Astrocyte of the cerebellum (primary cell): ENCODE measurements around the gene RIPOR3.
A peak's percentile ranks its signal among the peaks of the same experiment; 100 is the strongest.
"Not testable (repeated sequence)": the region's sequence is repeated elsewhere in the genome, so short reads cannot be mapped to it uniquely, and the experiment has no call there.

Experiments
- DNase-seq: peaks from one replicate; pipeline ENCODE4 v3.0.0-alpha.2; 2011; ENCODE audit warnings: low read depth
- H3K4me3 ChIP-seq: 2 replicates; pipeline ENCODE4 v1.5.1; 2011; ENCODE audit warnings: mild to moderate bottlenecking, low read depth, low read length, moderate library complexity
- in situ Hi-C: cut with HindIII; loops from 2 replicates; pipeline ENCODE4 v1.10.0; 2017; ENCODE audit warnings: low sequenced_read_pairs
- TF ChIP-seq, protein P1 (sequence below): IDR thresholded peaks from 2 replicates; pipeline ENCODE4 v1.5.1; 2012; ENCODE audit warnings: low read length, low read depth, moderate library complexity, mild to moderate bottlenecking; ENCODE audit errors: missing control alignments

Gene RIPOR3

DNA sequence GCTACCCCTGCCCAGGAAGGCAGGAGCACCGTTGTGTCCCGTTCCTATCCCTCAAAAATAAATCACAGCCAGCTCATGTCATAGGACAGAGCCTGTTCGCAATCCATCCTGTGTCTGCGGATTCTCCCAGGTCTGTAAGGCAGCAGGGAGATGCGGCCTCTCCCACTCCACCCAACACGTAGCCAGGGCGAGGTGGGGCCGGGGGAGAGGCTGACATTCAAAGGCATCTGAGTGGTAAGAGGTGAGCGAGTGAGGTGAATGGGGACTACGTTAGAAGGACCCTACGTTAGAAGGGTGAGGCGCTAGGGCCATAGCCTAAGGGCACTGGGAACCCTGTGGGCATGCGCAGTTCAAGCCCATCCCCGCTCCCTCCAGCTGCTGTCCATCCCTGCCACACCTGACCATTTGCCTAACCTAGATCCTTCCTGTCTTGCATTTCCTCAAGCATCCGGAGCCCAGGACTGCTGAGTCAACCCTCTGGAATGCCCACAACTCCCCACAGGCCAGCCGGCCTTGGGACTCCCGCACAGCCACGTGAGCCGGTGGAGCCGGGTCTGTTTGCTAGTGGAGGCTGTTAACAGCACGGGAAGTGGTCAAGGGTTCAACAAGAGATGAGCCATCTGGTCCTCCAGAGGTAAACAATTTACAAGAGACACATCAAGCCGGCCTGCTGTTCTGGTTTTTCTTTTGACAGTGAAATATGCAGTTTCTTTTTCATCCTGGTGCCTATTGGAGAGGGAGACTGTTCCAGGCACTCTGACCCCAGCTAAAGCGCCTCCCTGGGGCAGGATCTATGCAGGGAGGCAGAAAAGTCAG, 45.9 kb downstream of the RIPOR3 start:
- in situ Hi-C loops = no loop called here
- no peak overlapping the region for H3K4me3 ChIP-seq
- peak; percentile 90 for DNase-seq
- TF ChIP-seq, protein P1, sequence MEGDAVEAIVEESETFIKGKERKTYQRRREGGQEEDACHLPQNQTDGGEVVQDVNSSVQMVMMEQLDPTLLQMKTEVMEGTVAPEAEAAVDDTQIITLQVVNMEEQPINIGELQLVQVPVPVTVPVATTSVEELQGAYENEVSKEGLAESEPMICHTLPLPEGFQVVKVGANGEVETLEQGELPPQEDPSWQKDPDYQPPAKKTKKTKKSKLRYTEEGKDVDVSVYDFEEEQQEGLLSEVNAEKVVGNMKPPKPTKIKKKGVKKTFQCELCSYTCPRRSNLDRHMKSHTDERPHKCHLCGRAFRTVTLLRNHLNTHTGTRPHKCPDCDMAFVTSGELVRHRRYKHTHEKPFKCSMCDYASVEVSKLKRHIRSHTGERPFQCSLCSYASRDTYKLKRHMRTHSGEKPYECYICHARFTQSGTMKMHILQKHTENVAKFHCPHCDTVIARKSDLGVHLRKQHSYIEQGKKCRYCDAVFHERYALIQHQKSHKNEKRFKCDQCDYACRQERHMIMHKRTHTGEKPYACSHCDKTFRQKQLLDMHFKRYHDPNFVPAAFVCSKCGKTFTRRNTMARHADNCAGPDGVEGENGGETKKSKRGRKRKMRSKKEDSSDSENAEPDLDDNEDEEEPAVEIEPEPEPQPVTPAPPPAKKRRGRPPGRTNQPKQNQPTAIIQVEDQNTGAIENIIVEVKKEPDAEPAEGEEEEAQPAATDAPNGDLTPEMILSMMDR = no peak

DNA sequence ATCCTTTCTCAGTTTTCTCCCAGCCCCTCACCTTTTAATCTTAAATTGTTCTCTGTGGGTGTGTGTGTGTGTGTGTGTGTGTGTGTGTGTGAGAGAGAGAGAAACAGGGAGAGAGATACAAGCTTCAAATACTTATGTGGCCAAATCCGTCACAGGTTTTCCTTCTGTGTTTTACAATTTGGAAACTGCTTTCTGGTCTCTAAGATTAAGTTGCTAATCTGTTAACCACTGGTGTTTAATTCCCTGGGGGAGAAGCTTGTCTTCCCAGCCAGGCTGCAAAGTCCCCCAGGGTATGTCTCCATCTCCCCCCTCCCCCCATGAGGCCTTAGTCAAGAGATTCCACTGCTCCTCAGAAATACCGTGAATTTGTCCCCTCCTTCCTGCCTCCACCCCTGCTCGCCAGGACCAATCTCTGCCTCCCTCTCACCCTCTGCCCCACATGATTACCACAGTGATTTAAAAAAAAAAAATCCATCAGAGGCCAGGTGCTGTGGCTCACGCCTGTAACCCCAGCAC, 49.0 kb downstream of the RIPOR3 start:
- no peak overlapping the region for H3K4me3 ChIP-seq
- in situ Hi-C loops = loop anchor here (5.0 kb wide), 1 partner anchor 90 kb away; the partner anchor contains the start of gene PARD6B
- TF ChIP-seq, protein P1 = no peak
- no peak for DNase-seq

DNA sequence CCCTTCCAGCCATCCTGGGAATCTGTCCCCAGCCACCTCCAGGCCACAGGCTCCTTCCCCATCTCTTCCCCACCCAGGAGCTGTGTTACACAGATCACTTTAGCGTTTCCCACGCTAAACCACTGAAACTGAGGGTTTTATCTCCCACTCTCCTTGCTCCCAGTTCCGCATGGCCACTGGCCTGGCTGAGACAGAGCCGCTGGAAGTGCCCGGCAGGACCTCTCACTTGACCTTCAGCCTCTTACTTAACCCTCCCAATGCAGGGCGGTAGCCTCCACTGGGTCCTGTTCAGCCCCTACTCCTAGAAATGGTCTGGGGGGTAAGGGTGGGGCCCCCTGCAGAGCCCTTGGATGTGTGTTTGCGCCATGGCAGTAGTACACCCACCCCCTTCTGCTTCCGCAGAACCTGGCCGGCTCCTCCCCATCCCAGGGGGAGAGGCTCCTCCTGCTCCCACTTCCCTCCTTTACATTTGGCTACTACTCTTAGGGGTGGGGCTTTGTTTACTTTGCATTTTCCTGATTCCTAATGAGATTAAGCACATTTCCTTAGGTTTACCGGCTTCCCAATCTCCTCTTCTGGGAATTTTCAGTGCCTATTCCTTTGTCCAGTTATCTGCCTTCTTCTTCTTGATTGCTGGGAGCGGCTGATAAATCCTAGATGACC, 49.6 kb downstream of the RIPOR3 start:
- in situ Hi-C loops = loop anchor here (5.0 kb wide), 1 partner anchor 91 kb away; the partner anchor contains the start of gene PARD6B
- not testable (repeated sequence) for DNase-seq, H3K4me3 ChIP-seq

DNA sequence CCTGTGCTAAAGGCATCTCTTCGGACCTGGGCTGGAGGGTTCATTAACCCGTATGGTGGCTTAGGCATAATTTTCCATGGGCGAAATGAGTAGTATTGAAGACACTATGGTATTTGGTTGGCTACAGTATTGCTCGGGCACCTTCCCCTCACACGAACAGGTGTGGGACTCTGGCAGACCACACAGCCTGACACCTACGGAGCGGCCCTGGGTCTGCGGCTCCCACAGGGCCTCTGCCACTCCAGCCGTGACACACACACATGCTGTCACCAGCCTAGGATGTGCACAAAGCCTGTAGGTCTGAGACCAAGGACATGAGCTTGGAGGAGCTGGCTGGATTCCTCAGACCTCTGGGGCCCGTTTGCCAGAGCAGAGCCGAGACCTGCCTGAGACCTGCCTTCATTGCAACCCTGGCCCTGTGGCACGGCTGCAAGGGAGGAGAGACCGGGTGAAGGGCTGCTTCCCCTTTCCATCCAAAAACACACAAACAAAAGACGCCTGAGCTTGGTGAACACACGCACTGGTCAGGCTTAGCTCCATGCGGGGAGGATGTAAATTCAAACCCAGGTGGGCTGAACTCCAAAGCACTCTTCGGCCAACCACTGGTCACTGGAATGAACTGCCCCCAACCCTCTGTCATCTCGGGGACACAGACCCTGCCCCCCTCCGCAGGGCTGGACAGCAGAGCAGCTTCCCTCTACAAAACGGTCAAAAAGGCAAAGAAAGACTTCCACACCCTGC, 51.2 kb downstream of the RIPOR3 start:
- DNase-seq, H3K4me3 ChIP-seq: not testable (repeated sequence)
- in situ Hi-C loops = loop anchor here (5.0 kb wide), 1 partner anchor 92 kb away; the partner anchor contains the start of gene PARD6B

DNA sequence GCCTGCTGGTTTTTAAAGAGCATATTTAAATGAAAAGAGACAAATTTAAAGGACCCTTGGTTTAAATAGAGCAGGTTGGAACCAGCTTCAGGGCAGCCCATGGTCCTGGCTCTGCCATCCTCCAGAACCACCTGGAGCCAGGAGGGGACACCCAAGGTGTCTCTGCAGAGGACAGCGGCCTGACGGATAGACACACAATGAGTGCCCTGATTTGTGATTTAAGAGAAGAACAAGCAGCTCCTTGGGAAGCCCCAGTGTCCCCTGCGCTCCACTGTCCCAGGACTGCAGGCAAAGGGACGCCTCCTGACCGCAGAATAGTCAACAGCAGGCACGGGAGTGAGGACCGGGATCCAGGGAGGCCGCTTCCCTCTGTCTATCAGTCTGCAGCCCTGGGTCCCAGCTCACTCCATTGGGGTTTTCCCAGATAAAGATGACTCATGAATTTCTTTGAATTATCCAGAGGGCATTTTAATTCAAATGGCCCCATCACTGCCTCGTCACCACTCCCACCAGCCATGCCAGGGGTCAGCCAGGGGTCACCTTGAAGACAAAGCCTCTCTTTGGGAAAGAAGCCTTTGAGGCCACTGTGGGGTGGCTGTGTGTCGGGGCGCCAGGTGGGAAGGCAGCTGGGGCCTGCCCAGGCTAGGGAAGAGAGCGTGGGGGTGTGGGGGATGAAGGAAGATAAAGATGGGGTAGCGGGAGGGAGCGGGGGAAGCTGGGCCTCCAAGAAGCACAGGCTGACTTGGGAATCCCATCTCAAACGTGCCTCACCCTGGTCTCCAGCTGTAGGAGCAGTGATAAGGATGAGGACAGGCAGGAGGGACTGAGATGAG, 53.1 kb downstream of the RIPOR3 start:
- H3K4me3 ChIP-seq, in situ Hi-C loops: not testable (repeated sequence)
- peak; percentile 38 for DNase-seq

DNA sequence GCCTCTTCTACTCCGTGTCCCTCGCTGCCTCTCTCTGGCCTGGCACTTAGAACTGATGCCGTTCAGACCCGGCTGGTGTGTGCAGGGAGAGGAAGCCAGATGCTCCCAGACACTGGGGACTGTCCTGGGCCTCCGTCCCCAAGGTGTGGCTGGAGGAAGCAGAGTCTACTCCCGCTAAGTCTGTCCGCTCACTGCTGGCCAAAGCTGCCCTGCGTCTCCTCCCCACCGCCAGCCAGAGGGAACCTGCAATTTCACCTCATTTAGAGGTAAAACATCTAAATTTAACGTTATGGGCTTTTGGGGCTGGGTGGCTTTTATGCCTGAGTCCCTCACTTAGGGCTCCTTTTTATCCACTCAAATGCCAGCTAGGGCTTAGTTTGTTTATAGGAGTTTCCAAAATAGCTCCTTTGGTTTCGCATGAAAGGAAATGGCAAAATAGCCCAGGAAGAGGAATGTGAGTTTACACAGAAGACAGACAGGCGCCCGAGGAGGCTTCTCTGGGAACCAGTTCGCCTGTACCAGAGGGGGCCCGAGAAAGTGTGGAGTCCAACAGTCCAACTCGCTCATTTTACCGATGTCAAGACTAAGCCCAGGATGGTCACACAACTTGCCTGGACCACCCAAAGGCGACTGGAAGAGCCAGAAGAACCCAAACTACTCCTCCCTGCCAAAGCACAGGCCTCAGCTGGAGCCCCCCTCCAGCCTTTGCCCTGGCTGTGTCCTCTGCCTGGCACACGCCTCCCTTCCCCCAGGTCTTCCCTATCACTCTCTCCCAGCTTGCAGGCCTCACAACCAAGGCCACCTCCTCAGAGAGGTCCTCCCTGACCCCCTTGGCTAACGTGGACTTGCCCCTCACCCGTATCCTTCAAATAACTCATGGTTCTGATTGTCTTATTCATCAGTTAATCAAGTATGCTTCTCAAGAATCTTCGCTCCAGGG, 54.5 kb downstream of the RIPOR3 start:
- no peak for DNase-seq
- no peak overlapping the region for H3K4me3 ChIP-seq
- in situ Hi-C loops = no loop called here
- TF ChIP-seq, protein P1 = no peak
